ENCODE measurements around the gene CDC14C.

The CDC14C gene

GRCh38 chr7:48976253-48976652 is 51.9 kb downstream of the CDC14C start:
- H3K4me2 ChIP-seq (ENCODE audit: low read depth, low read length, poor library complexity, severe bottlenecking): no peak overlapping the region
- no peak for TF ChIP-seq EZH2phosphoT487 (conservative IDR thresholded peaks at IDR 0.05; ENCODE audit: low read length)
- TF ChIP-seq CTCF (IDR thresholded peaks at IDR 0.05; ENCODE audit: insufficient read depth, low read length, poor library complexity, severe bottlenecking): no peak
- no peaks in the 10 kb centered on the region for H3K9me3 ChIP-seq (ENCODE audit: insufficient read depth, low read length)
- H2AFZ ChIP-seq (ENCODE audit: low read depth, low read length, severe bottlenecking): no peak overlapping the region
- no peak overlapping the region for H3K27ac ChIP-seq (ENCODE audit: low read depth, low read length)
- H4K20me1 ChIP-seq (ENCODE audit: low read depth, low read length): no peaks in the 10 kb centered on the region
- no peaks in the 10 kb centered on the region for H3K27me3 ChIP-seq (ENCODE audit: low read length)
- H3F3A ChIP-seq (ENCODE audit: insufficient read depth): no peaks in the 10 kb centered on the region
- H3K4me3 ChIP-seq (ENCODE audit: insufficient read depth, low read length, poor library complexity, severe bottlenecking): no peak overlapping the region
- no peaks in the 10 kb centered on the region for H3K9me2 ChIP-seq (replicated peaks; ENCODE audit: insufficient read depth, low read length)
- no peaks in the 10 kb centered on the region for H3K36me3 ChIP-seq (ENCODE audit: low read length)
- H3K79me2 ChIP-seq (ENCODE audit: insufficient read depth, low read length): no peaks in the 10 kb centered on the region
- H3K9ac ChIP-seq (ENCODE audit: low read length): no peak overlapping the region

- Histone ChIP-seq H3K9me3 (ENCODE audit: insufficient read depth, low read length) (no peaks in the 10 kb centered on the region), H2AFZ (ENCODE audit: low read depth, low read length, severe bottlenecking) (no peak overlapping the region), H3F3A (ENCODE audit: insufficient read depth) (no peaks in the 10 kb centered on the region), H3K36me3 (ENCODE audit: low read length) (no peaks in the 10 kb centered on the region), H4K20me1 (ENCODE audit: low read depth, low read length) (no peaks in the 10 kb centered on the region), H3K9me2 (replicated peaks; ENCODE audit: insufficient read depth, low read length) (no peaks in the 10 kb centered on the region), H3K9ac (ENCODE audit: low read length) (no peak overlapping the region), H3K27ac (ENCODE audit: low read depth, low read length) (no peak overlapping the region), H3K27me3 (ENCODE audit: low read length) (no peaks in the 10 kb centered on the region), H3K4me3 (ENCODE audit: insufficient read depth, low read length, poor library complexity, severe bottlenecking) (no peak overlapping the region), H3K79me2 (ENCODE audit: insufficient read depth, low read length) (no peaks in the 10 kb centered on the region), H3K4me2 (ENCODE audit: low read depth, low read length, poor library complexity, severe bottlenecking) (no peak overlapping the region)
- TF ChIP-seq CTCF (IDR thresholded peaks at IDR 0.05; ENCODE audit: insufficient read depth, low read length, poor library complexity, severe bottlenecking): no peak
- TF ChIP-seq EZH2phosphoT487 (conservative IDR thresholded peaks at IDR 0.05; ENCODE audit: low read length): no peak
These were observed 52.5 kb downstream of the CDC14C start for GRCh38 chr7:48976850-48977249.

All from SU-DHL-6 (cell line).